HepG2 (cell line): ENCODE results near the gene CLEC20A. TPM values are rescaled to one million over a fixed set of nuclear protein-coding genes. Genes with fewer than 3 reads are reported as not detected.

Experiments used
- ATAC-seq: fragments of 200-7000 bp; cut with Tn5 transposase; 3 replicates; pipeline ENCODE4 v1.9.1; 2020; ENCODE audit warnings: mild to moderate bottlenecking, moderate library complexity
- BruUV-seq: library from RNA; stranded (reverse); fragments of 400-500 nt; replicated peaks from 2 replicates; lab custom pipeline; 2021; lab: Mats Ljungman, UMichigan
- CTCF ChIA-PET: fragments of 300-600 bp; formaldehyde crosslinking; extraction: SDS; loops from one replicate; lab custom pipeline; 2021; ENCODE audit warnings: low total read pairs, inconsistent platforms, low intra/inter-chr PET ratio; lab: Yijun Ruan, JAX
- POLR2A ChIA-PET: fragments of 350-600 bp; sonication (Branson Sonifier 250); formaldehyde crosslinking; loops from one replicate; lab custom pipeline; 2020; ENCODE audit warnings: antibody characterized with exemption, inconsistent platforms; lab: Yijun Ruan, JAX
- DNase-seq: peaks from one replicate; pipeline ENCODE4 v3.0.0-alpha.2; 2015; ENCODE audit warnings: low spot score
- FAIRE-seq: peaks from 3 replicates; lab custom pipeline; 2011; peaks lifted over from hg19 to GRCh38; lab: Jason Lieb, UNC
- H2AFZ ChIP-seq: one replicate; pipeline ENCODE4 v1.6.1; 2011; ENCODE audit warnings: low read length, inconsistent platforms
- H3K27ac ChIP-seq: fragments of 300-600 bp; 3 replicates; pipeline ENCODE4 v1.8.0; 2011; ENCODE audit warnings: mixed run types, mild to moderate bottlenecking, mixed read lengths, low read length, inconsistent platforms; ENCODE audit not compliant: insufficient read depth; ENCODE audit errors: extremely low read length
- H3K27me3 ChIP-seq, 2 experiments: fragments of 200-600 bp in 1 of 2; 2 replicates in 1 of 2; 3 replicates in 1 of 2; pipeline versions ENCODE4 v1.6.0 to v1.8.0; 2011; ENCODE audit warnings: low read length in 2 of 2, mild to moderate bottlenecking in 2 of 2, moderate library complexity in 2 of 2, inconsistent platforms in 1 of 2; ENCODE audit not compliant: insufficient read depth in 2 of 2, control insufficient read depth in 1 of 2
- H3K36me3 ChIP-seq, 2 experiments: fragments of 200-600 bp in 1 of 2; replicated peaks in 1 of 2; 2 replicates in 1 of 2; 3 replicates in 1 of 2; pipeline versions ENCODE4 v1.5.1 to v1.8.0; 2011; ENCODE audit warnings: low read length in 2 of 2, inconsistent platforms in 1 of 2; ENCODE audit not compliant: insufficient read depth in 2 of 2, control insufficient read depth in 1 of 2
- H3K4me1 ChIP-seq: 2 replicates; pipeline ENCODE4 v1.5.1; 2012; ENCODE audit warnings: low read length, inconsistent platforms; ENCODE audit not compliant: insufficient read depth
- H3K4me2 ChIP-seq: 2 replicates; pipeline ENCODE4 v1.6.0; 2011; ENCODE audit warnings: low read depth, low read length, inconsistent platforms
- H3K4me3 ChIP-seq, 3 experiments: fragments of 200-600 bp in 1 of 3; sonication (generic), shearing (Covaris generic) in 1 of 3; replicated peaks in 1 of 3; 2 replicates each; pipeline ENCODE4 v1.5.1; 2011 to 2016; ENCODE audit warnings: low read length in 3 of 3, inconsistent platforms in 2 of 3, low read depth in 2 of 3, mild to moderate bottlenecking in 2 of 3, control low read depth in 1 of 3, mixed read lengths in 1 of 3; ENCODE audit not compliant: insufficient read depth in 1 of 3
- H3K79me2 ChIP-seq: one replicate; pipeline ENCODE4 v1.6.1; 2011; ENCODE audit warnings: low read length, inconsistent platforms; ENCODE audit not compliant: insufficient read depth
- H3K9ac ChIP-seq: 2 replicates; pipeline ENCODE4 v1.6.0; 2011; ENCODE audit warnings: mild to moderate bottlenecking, low read depth, low read length, inconsistent platforms; ENCODE audit not compliant: insufficient read depth
- H3K9me3 ChIP-seq: 2 replicates; pipeline ENCODE4 v1.5.1; 2012; ENCODE audit warnings: mild to moderate bottlenecking, low read length
- H4K20me1 ChIP-seq: 2 replicates; pipeline ENCODE4 v1.6.0; 2011; ENCODE audit warnings: inconsistent platforms, mild to moderate bottlenecking, low read length, moderate library complexity; ENCODE audit not compliant: insufficient read depth
- MED8 ChIP-seq: sonication (generic); formaldehyde crosslinking; IDR thresholded peaks from 2 replicates; pipeline ENCODE4 v1.8.1; 2023; ENCODE audit warnings: mild to moderate bottlenecking, missing genetic modification reagents; ENCODE audit not compliant: insufficient replicate concordance
- MXD1 ChIP-seq: sonication (generic); formaldehyde crosslinking; IDR thresholded peaks from 2 replicates; pipeline ENCODE4 v1.4.0; 2020; ENCODE audit warnings: mild to moderate bottlenecking, missing genetic modification reagents
- MXD3 ChIP-seq: IDR thresholded peaks from 2 replicates; pipeline ENCODE4 v1.6.1; 2016; ENCODE audit warnings: mild to moderate bottlenecking, missing biosample characterization, missing genetic modification reagents
- TGIF2 ChIP-seq: IDR thresholded peaks from 2 replicates; pipeline ENCODE4 v1.6.1; 2016; ENCODE audit warnings: control low read depth, missing compliant biosample characterization
- ZFYVE20 ChIP-seq: sonication (generic); formaldehyde crosslinking; IDR thresholded peaks from 2 replicates; pipeline ENCODE4 v1.8.0; 2023; ENCODE audit warnings: low read depth, mild to moderate bottlenecking, moderate library complexity, missing genetic modification reagents, borderline replicate concordance
- ZNF432 ChIP-seq: sonication (generic); formaldehyde crosslinking; IDR thresholded peaks from 2 replicates; pipeline ENCODE4 v1.5.0; 2020; ENCODE audit warnings: missing genetic modification reagents, mild to moderate bottlenecking, borderline replicate concordance
- ZNF563 ChIP-seq: sonication (generic); formaldehyde crosslinking; IDR thresholded peaks from 2 replicates; pipeline ENCODE4 v1.8.0; 2022; ENCODE audit warnings: mild to moderate bottlenecking, moderate library complexity, missing genetic modification reagents
- WGBS: methylation state at CpG from one replicate; pipeline ENCODE4 v1.1.6; 2017; ENCODE audit warnings: low lambda C conversion rate; 5-methylcytosine and 5-hydroxymethylcytosine counted together
- in situ Hi-C: cut with HindIII; loops from 2 replicates; pipeline ENCODE4 v1.10.0; 2017; ENCODE audit warnings: low pct_unique_long_range_greater_than_20kb; ENCODE audit not compliant: extremely low pct_ligation_motif_present
- intact Hi-C: fragments of 100-400 bp; cut with micrococcal nuclease; formaldehyde crosslinking; loops from one replicate; pipeline ENCODE4 v1.10.0; 2022; ENCODE audit not compliant: unreplicated experiment
- polyA plus RNA-seq, 8 experiments: library from polyadenylated mRNA; depleted of rRNA in 3 of 8; stranded (reverse) in 7 of 8; unstranded in 1 of 8; fragments of >200 nt; fragmentation: Illumina TruSeq in 4 of 8; extraction: Trizol in 4 of 8; gene quantifications; 2 replicates each; pipeline versions ENCODE4 v1.2.1 to v1.2.3, GENCODE V29; 2011 to 2016; ENCODE audit warnings: low read depth in 4 of 8, missing spikeins in 1 of 8, mixed read lengths in 1 of 8; ENCODE audit not compliant: insufficient read depth in 1 of 8
- total RNA-seq, 5 experiments: library from RNA; depleted of rRNA; stranded (reverse); fragments of >200 nt; fragmentation: Illumina TruSeq; extraction: Trizol; gene quantifications; 2 replicates each; pipeline ENCODE4 v1.2.3, GENCODE V29; 2016; ENCODE audit warnings: low read depth in 1 of 5
- TF ChIP-seq, protein P1 (sequence below): sonication (generic); formaldehyde crosslinking; IDR thresholded peaks from 2 replicates; pipeline ENCODE4 v1.4.0; 2020; ENCODE audit warnings: missing genetic modification reagents

The CLEC20A gene
- total and polyA plus RNA-seq, 2 of the 13 experiments (the other 11 are each of a cell fraction or from before 2014, with no cell fraction given), result not detected

DNA sequence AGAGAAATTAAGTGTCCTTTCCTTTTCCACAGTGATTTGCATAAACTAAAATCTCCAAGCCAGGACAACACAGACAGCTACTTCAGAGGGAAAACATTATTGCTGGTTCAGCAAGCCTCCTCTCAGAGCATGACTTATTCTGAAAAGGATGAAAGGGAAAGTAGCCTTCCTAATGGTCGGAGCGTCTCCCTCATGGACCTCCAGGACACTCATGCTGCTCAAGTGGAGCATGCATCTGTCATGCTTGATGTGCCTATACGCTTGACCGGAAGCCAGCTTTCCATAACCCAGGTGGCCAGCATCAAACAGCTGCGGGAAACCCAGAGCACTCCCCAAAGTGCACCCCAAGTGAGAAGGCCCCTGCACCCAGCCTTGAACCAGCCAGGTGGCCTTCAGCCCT lies 39.1 kb downstream of the CLEC20A start:
- no peak for FAIRE-seq
- BruUV-seq, result no TSS peak
- in situ Hi-C loops, result no loop called here

More for the DNA sequence above, 39.1 kb downstream of the CLEC20A start:
- 100% methylated on average over 5 of the region's 5 CpGs for WGBS
- H3K9me3 ChIP-seq, result no peaks in the 10 kb centered on the region
- H3K4me3 ChIP-seq, result no peak overlapping the region
- POLR2A ChIA-PET, result no interaction called here
- DNase-seq, result no peak
- H2AFZ ChIP-seq, result no peak overlapping the region
- H3K4me1 ChIP-seq, result peaks cover 8% of the 10 kb centered on the region; the same call in 1 of the 2 replicates
- no peak overlapping the region for H3K9ac ChIP-seq
- H3K4me2 ChIP-seq, result no peak overlapping the region
- TF ChIP-seq, protein P1, sequence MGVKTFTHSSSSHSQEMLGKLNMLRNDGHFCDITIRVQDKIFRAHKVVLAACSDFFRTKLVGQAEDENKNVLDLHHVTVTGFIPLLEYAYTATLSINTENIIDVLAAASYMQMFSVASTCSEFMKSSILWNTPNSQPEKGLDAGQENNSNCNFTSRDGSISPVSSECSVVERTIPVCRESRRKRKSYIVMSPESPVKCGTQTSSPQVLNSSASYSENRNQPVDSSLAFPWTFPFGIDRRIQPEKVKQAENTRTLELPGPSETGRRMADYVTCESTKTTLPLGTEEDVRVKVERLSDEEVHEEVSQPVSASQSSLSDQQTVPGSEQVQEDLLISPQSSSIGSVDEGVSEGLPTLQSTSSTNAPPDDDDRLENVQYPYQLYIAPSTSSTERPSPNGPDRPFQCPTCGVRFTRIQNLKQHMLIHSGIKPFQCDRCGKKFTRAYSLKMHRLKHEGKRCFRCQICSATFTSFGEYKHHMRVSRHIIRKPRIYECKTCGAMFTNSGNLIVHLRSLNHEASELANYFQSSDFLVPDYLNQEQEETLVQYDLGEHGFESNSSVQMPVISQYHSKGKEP (CRISPR knock-in tag), result no peak
- no peak for TF ChIP-seq ZNF432 (CRISPR knock-in tag)
- TF ChIP-seq MED8 (CRISPR knock-in tag), result no peak
- TF ChIP-seq TGIF2 (CRISPR knock-in tag), result no peak
- no peak for TF ChIP-seq ZNF563 (CRISPR knock-in tag)
- no peak for TF ChIP-seq ZFYVE20
- no peak for TF ChIP-seq MXD3 (CRISPR knock-in tag)
- no peak for TF ChIP-seq MXD1 (CRISPR knock-in tag)
- CTCF ChIA-PET, result no interaction called here
- H3K27me3 ChIP-seq, result no peaks in the 10 kb centered on the region
- no peak overlapping the region for H3K27ac ChIP-seq
- 0 out of 5 replicates have a peak, but pooled peaks cover 0 to 3% of the 10 kb centered on the region in 2 experiments for H3K36me3 ChIP-seq
- intact Hi-C loops, result loop anchor here (10.0 kb wide), 1 partner anchor 93 kb away; no protein-coding TSS in a partner anchor
- ATAC-seq, result no peak
- H4K20me1 ChIP-seq, result no peaks in the 10 kb centered on the region
- no peaks in the 10 kb centered on the region for H3K79me2 ChIP-seq
